Activated T-cell treated with anti-CD3 and anti-CD28 coated beads for 48 hours (primary cell): ENCODE measurements around the gene CLCN5.

Source experiments
- DNase-seq: peaks from one replicate; pipeline ENCODE4 v3.0.0-alpha.2; 2020; ENCODE audit warnings: low read depth

The CLCN5 gene

DNA sequence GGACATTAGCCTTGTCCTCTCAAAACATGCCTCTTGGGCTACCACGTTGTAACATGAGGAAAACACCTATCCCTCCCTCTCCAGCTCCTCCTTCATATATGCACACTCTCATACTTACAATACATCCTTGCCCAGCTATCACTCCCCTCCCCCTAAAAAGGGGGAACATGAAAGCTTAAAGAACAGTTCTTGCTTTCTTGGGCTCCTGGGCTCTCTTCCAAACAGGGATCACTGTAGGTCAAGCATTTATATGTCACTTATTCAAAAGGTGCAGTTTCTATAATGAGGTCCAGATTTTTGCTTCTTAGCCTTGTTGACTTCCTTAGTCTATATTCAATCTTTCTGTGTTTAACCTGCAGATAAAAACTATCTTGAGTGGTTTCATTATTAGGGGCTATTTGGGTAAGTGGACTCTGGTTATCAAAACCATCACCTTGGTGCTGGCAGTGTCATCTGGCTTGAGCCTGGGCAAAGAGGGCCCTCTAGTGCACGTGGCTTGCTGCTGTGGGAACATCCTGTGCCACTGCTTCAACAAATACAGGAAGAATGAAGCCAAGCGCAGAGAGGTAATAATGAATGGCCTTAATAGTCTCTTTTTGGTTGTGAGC, 159.0 kb downstream of the CLCN5 start:
- no peak for DNase-seq

DNA sequence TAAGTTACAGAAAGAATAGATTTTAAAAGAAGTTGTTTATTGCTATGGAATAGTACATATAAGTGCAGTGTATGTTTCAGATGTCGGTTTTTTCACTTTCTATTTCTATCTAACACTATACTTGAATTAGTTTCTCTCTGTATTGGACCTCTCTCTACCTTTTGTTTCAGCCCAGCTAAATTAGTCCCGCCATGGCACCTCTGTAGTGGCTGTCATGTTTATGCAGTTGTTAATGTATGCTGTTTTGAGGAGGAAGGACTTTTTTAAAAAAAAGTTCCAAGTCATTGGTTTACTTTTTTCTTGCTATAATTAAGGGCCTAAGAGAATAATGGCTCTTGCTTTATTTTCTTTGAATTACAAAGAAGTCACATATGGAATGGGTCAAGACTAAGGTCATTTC, 160.3 kb downstream of the CLCN5 start:
- DNase-seq: no peak

DNA sequence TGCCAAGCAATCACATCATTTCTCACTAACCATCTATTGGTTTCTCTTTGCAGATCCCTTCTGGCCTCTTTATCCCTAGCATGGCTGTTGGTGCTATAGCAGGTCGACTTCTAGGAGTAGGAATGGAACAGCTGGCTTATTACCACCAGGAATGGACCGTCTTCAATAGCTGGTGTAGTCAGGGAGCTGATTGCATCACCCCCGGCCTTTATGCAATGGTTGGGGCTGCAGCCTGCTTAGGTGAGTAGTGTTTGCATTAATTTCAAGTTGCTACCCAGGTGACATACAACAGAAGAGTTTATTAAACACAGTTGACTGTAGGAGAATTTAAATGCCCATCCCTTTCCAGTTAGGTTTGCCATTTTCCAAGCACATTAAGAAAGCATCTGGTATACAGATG, 166.2 kb downstream of the CLCN5 start:
- no peak for DNase-seq

- DNase-seq: no peak
Observed at GRCh38 chrX:50093625-50094024, 171.2 kb downstream of the CLCN5 start.

DNA sequence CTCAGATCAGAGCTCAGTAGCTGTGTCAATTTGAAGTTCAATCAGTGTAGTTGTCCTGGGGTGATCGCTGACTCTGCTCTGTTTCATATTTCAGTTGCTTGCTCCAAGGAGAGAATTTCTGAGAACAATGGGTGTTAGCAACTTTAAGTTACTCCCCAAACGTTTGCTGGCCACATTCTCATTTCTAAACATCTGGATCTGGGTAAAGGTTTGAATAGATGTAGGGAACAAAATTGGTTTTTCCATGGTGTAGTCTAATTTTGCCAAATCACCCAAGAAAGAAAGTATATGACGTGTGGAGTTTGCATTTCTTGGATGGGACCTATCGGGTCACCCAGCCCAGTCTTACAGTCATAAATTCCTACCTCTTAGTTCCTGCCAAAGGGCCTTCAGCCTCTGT, 174.7 kb downstream of the CLCN5 start:
- no peak for DNase-seq

DNA sequence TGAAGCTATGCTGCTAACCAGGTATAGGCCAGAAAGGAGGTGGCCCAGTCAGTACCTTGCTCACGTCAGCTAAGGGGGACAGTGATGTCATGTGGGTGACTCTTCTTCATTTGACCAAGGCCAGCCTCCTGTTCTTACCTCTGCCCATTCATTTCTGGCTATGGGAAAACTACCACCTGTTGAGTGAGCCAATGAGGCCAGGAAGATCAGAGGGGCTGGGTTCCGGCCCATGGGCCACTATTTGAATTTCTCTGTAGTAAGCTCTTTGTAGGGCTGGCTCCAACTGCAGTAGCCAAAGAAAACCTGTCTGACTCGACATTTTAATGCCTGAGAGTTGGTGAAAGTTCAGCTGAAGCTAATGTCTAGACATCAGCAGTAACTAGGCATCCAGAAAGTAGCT, 175.8 kb downstream of the CLCN5 start:
- no peak for DNase-seq

DNA sequence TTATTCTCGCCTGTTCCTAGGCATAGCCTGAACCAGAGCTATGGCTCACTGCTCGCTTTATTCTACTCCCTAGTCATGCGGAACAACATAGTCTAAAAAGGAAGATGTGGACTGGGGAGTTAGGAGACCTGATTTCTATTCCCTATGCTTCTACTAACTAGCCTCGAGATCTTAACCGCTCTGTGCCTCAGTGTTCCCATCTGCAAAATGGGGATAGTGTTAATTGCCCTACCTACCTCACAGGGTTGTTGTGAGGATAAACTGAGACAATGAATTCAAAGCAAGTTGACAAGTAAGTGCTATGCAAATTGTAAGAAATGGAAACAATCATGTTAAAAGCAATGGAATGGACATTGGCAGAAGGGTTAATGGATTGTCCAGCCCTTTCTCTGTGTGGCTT, 176.4 kb downstream of the CLCN5 start:
- DNase-seq: no peak

DNA sequence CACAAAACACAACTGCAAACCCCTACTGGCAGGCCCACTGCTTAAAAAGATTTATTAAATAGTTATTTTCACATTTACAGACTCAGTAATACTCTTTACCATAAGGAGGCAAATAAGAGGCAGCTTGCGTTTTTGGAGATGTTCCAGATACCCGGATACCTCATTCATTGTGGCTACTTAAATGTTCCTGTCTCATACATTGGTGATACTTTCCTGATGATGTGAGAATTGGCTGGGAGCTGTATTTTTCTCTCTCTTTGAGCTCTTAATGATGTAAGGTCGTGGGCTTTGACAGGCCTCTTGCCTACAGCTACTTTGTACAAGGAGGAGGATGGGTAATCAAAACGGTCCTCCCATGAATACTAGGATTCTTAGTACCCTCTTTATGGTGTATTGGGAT, 176.9 kb downstream of the CLCN5 start:
- no peak for DNase-seq

- no peak for DNase-seq
Observed at GRCh38 chrX:50100188-50100587, 177.8 kb downstream of the CLCN5 start.

- no peak for DNase-seq
Observed at GRCh38 chrX:50103176-50103575, 180.8 kb downstream of the CLCN5 start.

GRCh38 chrX:50103866-50104566, 181.6 kb downstream of the CLCN5 start:
- DNase-seq: no peak

GRCh38 chrX:50106051-50106675, 183.8 kb downstream of the CLCN5 start:
- DNase-seq: no peak

DNA sequence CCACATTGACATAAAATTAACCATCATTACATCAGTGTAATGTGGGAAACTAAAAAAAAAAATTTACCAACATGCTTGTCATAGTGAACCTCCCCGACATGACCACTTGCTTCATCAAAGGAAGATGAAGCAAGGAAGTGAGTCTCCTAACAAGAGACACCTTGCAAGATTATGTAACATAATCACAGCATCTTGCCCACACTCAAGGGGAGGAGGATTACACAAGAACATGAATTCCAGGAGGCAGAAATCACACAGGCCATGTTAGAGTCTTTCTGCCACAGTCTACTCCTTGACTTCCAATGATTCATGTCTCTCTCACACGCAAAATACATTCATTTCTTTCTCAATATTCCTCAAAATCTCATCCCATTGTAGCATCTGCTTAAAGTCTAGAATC, 185.1 kb downstream of the CLCN5 start:
- no peak for DNase-seq

DNA sequence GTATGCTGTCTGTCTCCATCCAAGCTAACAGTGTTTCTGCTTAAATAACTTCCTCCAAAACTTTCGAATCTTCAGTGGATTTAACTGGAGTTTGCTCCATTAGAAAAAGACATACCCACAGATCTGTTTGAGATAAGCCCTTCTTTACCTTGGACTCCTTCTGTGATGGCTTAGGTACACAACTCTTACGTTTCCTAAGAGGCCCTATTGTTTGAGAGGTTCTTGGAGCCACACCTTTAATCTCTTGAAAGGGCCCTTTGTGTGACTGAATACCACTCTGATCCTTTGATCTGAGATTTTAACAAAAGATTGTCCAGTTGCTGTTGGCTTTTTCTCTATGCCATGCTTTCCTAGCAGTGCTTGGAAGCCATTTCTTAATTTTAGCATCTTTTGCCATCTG, 185.9 kb downstream of the CLCN5 start:
- no peak for DNase-seq

DNA sequence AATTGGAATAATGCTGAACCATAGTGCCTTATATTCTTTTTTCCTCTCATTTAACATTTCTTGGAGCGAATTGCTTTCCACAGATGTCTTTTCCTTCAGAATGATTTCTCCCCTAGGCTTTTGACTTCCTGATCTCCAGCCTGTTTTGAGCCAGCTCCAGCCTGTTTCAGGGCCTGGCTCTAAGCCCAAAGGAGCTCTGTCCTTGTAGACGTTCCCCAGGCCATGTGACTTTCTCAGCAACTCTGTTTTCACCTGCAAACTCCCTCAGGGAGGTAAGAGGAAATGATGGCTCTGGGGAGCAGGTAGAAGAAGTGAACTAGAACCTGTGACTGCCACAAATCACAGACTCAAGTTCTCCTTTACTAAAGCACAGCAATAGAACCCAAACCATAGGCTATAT, 189.3 kb downstream of the CLCN5 start:
- no peak for DNase-seq

GRCh38 chrX:50114113-50114512, 191.7 kb downstream of the CLCN5 start:
- DNase-seq: no peak

GRCh38 chrX:50115973-50116372, 193.6 kb downstream of the CLCN5 start:
- DNase-seq: no peak

DNA sequence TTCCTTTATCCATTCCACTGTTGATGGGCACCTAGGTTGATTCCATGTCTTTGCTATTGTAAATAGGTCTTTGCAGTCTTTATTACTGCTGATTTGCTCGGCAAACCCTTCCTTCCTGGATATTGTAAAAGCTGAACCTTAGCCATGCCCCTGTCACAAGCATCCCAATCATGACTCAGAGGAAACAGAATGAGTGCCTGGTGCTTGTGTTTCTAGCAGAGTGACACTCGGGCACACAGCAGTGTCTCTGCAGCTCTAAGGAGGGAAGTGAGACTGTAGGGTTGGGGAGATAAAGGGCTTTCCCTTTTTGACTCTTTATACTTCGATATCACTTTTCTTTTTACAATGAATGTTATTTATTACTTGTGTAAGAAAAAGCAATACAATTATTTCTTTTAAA, 195.1 kb downstream of the CLCN5 start:
- DNase-seq: no peak

DNA sequence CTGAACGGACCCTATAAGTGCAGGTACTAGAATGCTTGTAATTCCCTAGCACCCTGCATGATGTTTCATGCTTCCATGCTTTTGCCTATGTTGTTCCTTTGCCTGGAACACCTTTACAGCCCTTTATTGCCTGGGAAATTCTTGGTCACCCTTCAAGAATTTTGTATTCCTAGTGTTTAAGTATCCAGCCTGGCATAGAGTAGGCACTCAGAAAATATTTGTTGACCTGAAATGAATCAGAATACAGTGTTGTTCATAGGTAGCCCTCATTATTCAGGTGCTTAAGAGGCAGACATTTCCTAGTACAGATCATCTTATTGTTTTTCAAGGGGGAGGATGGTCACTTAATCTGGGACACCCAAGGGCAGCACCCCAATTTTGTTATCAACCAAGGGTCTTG, 203.1 kb downstream of the CLCN5 start:
- DNase-seq: no peak

DNA sequence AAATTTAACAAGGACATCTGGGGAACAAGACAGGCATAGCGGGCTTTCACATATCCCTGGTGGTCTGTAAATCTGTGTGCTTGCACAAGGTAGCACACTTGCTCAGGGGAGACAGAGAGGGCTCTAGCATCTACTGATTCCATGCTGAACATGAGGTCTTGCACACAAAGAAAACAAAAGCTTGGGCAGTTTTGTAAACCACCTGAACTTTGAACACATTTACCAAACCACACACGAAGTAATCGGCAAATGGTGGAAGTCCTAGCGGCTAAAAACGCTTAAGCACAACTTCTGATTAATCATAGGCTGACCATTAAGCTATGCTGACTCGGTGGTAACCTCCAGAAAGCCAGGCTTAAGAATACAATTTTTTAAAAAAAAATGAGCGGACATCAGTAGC, 225.6 kb downstream of the CLCN5 start:
- no peak for DNase-seq
